Activated naive CD4-positive, alpha-beta T cell treated with anti-CD3 and anti-CD28 coated beads for 36 hours (primary cell): ENCODE measurements around the gene ACSS1. TPM values are rescaled to one million over a fixed set of nuclear protein-coding genes. Genes with fewer than 3 reads are reported as not detected.
A peak's percentile ranks its signal among the peaks of the same experiment; 100 is the strongest.

ENCODE experiments used
- CTCF ChIA-PET: fragments of 350-600 bp; sonication (Branson Sonifier 250); formaldehyde crosslinking; loops from one replicate; lab custom pipeline; 2021; ENCODE audit warnings: antibody characterized with exemption; lab: Charles Lee
- DNase-seq: peaks from one replicate; pipeline ENCODE4 v3.0.0-alpha.2; 2020
- H3K27ac Mint-ChIP-seq: one replicate; pipeline ENCODE4 v1.8.0; 2021; ENCODE audit warnings: mild to moderate bottlenecking, mixed read lengths
- H3K27me3 Mint-ChIP-seq: one replicate; pipeline ENCODE4 v1.8.0; 2021; ENCODE audit warnings: low read depth, mixed read lengths
- H3K36me3 Mint-ChIP-seq: one replicate; pipeline ENCODE4 v1.8.0; 2021; ENCODE audit warnings: low read depth, mixed read lengths
- H3K4me1 Mint-ChIP-seq: one replicate; pipeline ENCODE4 v1.8.0; 2021; ENCODE audit warnings: low read depth, mixed read lengths
- H3K4me3 Mint-ChIP-seq: one replicate; pipeline ENCODE4 v1.8.0; 2021; ENCODE audit warnings: mild to moderate bottlenecking, moderate library complexity, mixed read lengths
- H3K9me3 Mint-ChIP-seq: one replicate; pipeline ENCODE4 v1.8.0; 2021; ENCODE audit warnings: mixed read lengths
- intact Hi-C: fragments of 100-400 bp; cut with micrococcal nuclease; formaldehyde crosslinking; loops from one replicate; pipeline ENCODE4 v1.15.1; 2023
- total RNA-seq, 2 experiments: library from RNA; stranded (reverse); gene quantifications; one replicate each; pipeline ENCODE4 v1.2.3, GENCODE V29; 2021

The ACSS1 gene
- total RNA-seq, 2 experiments from 2014 or later: 9.4 to 10.1 TPM

DNA sequence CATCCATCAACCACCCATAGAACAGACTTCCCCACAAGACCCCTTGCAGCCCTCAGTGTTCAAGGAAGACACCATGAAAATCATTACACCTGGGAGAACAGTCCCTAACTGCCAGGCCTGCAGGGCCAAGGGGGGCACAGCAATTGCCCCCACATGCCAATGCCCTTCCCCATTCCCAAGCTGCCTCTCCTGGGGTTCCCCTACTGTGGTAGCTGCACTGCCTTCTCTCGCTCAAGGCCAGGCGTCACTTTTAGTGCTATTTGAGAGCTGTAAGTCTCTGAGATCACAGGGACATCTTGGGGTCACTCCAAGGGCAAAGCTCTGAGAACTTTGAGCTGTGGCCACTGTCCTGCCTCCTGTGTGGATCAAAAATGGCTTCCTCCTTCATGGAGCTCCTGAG, 6.0 kb upstream of the ACSS1 start:
- no peak overlapping the region for H3K27ac Mint-ChIP-seq
- peaks cover 3% of the 10 kb centered on the region for H3K27me3 Mint-ChIP-seq
- H3K9me3 Mint-ChIP-seq: no peaks in the 10 kb centered on the region
- no peak for DNase-seq
- H3K4me1 Mint-ChIP-seq: peaks cover 1% of the 10 kb centered on the region
- H3K36me3 Mint-ChIP-seq: no peaks in the 10 kb centered on the region
- CTCF ChIA-PET: interaction anchor here (0.6 to 4.9 kb wide), 6 partner anchors 10 to 232 kb away, joined by 3 to 105 read pairs (median 4); no protein-coding TSS in a partner anchor
- intact Hi-C loops: no loop called here
- no peak overlapping the region for H3K4me3 Mint-ChIP-seq

GRCh38 chr20:25063546-25063945, 5.6 kb upstream of the ACSS1 start:
- peaks cover 3% of the 10 kb centered on the region for H3K27me3 Mint-ChIP-seq
- DNase-seq: no peak
- no peaks in the 10 kb centered on the region for H3K36me3 Mint-ChIP-seq
- no peak overlapping the region for H3K27ac Mint-ChIP-seq
- H3K9me3 Mint-ChIP-seq: no peaks in the 10 kb centered on the region
- H3K4me1 Mint-ChIP-seq: peaks cover 5% of the 10 kb centered on the region
- intact Hi-C loops: no loop called here
- CTCF ChIA-PET: interaction anchor here (0.6 to 4.9 kb wide), 7 partner anchors 9 to 183 kb away, joined by 3 to 105 read pairs (median 3); no protein-coding TSS in a partner anchor
- H3K4me3 Mint-ChIP-seq: no peak overlapping the region

DNA sequence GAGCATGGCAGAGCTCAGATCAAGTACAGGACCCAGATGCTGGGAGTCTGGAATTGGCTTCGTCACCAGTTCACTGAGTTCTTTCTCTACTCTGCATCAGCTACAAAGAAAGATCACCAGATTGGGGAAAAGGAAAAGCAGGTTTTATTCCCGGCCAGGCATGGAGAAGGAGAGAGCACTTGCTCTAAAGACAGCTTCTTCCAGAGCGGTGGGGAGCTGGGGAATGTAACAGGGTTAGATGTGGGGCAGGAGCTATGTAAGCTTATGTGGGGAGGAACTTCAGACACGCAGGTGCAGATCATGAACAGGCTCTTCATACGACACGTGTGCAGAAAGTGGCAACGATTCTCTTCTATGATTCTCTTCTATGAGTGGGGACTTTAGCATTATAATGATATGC, 4.9 kb upstream of the ACSS1 start:
- no peaks in the 10 kb centered on the region for H3K36me3 Mint-ChIP-seq
- peaks cover 5% of the 10 kb centered on the region for H3K4me1 Mint-ChIP-seq
- no peaks in the 10 kb centered on the region for H3K9me3 Mint-ChIP-seq
- no peak overlapping the region for H3K4me3 Mint-ChIP-seq
- H3K27me3 Mint-ChIP-seq: peaks cover 3% of the 10 kb centered on the region
- intact Hi-C loops: no loop called here
- no peak overlapping the region for H3K27ac Mint-ChIP-seq
- CTCF ChIA-PET: interaction anchor here (0.9 to 4.9 kb wide), 8 partner anchors 8 to 337 kb away, joined by 3 to 105 read pairs (median 3); no protein-coding TSS in a partner anchor
- no peak for DNase-seq

GRCh38 chr20:25061821-25062530, 4.0 kb upstream of the ACSS1 start:
- intact Hi-C loops: no loop called here
- H3K27me3 Mint-ChIP-seq: peaks cover 3% of the 10 kb centered on the region

DNA sequence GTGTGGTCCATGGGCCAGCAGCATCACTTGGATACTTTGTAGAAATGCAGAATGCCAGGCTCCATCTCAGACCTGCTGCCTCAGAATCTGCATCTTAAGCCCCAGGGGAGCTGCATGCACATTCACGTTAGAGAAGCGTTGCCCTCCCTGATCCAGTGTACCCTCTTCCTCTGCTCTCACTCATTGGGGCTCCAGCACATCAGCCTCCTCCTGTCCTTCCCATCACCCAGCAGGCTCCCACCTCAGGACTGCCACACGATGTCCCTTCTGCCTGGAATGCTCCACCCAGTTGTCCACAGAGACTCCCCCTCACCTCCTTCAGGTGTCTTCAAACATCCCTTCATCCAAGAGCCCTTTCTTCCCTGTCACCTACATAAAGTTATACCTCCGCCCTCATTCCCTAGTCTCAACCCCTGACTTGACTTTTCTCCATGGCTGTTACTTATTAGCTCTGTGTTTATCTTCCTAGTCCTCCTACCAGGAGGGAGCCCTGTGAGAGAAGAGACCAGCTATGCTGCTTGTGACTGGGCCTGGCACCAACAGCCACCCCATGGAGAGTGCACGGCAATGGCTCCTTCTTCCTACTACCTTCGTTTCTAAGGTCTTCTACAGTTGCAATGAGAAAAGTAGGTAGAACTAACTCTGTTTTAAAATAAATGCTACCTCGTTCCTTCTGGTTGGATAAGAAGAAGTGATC, 3.3 kb upstream of the ACSS1 start:
- CTCF ChIA-PET: interaction anchor here (1.6 to 4.9 kb wide), 2 partner anchors 64 to 73 kb away, joined by 3 to 105 read pairs; no protein-coding TSS in a partner anchor
- H3K27me3 Mint-ChIP-seq: peaks cover 3% of the 10 kb centered on the region
- no peak for DNase-seq
- H3K9me3 Mint-ChIP-seq: no peaks in the 10 kb centered on the region
- no peak overlapping the region for H3K4me3 Mint-ChIP-seq
- H3K36me3 Mint-ChIP-seq: no peaks in the 10 kb centered on the region
- intact Hi-C loops: no loop called here
- H3K27ac Mint-ChIP-seq: no peak overlapping the region
- peaks cover 8% of the 10 kb centered on the region for H3K4me1 Mint-ChIP-seq

More at GRCh38 chr20:25061821-25062530, 4.0 kb upstream of the ACSS1 start:
- no peaks in the 10 kb centered on the region for H3K36me3 Mint-ChIP-seq
- H3K9me3 Mint-ChIP-seq: no peaks in the 10 kb centered on the region
- CTCF ChIA-PET: interaction anchor here (0.5 to 4.9 kb wide), 6 partner anchors 40 to 338 kb away, joined by 3 to 105 read pairs (median 3); no protein-coding TSS in a partner anchor
- H3K4me1 Mint-ChIP-seq: peaks cover 5% of the 10 kb centered on the region
- no peak for DNase-seq
- no peak overlapping the region for H3K27ac Mint-ChIP-seq
- H3K4me3 Mint-ChIP-seq: no peak overlapping the region

DNA sequence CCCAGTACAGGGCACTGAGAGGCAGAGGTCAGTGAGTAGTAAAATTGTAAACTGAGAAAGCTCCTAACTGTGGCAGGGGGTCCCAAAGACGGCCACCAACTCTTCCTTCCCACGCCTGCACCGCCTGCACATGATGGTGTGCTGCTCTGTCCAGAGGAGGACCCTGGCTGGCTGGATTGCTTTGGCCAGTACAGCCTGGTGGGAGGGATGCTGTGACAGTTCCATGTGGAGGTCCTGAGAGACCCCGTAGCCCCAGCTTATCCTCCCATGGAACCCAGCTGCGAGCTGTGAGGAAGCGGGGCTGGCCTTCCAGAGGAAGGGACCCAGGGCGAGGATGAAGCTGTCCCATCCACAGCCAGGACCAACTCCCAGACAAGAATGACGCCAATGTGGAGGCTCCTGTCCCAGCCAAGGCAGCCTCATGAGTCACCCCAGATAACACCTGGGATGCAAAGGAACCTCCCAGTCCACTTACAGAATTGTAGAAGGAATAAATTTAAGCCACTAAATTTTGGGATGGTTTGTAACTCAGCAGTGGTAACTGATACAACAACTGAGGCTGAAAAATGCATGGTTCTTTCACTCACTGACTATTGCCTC, 2.0 kb upstream of the ACSS1 start:
- H3K27me3 Mint-ChIP-seq: no peaks in the 10 kb centered on the region
- CTCF ChIA-PET: interaction anchor here (1.4 to 2.8 kb wide), 2 partner anchors 22 to 65 kb away, joined by 3 to 24 read pairs; no protein-coding TSS in a partner anchor
- H3K4me3 Mint-ChIP-seq: no peak overlapping the region
- H3K4me1 Mint-ChIP-seq: peaks cover 19% of the 10 kb centered on the region
- no peaks in the 10 kb centered on the region for H3K36me3 Mint-ChIP-seq
- no peaks in the 10 kb centered on the region for H3K9me3 Mint-ChIP-seq
- H3K27ac Mint-ChIP-seq: no peak overlapping the region
- intact Hi-C loops: loop anchor here (5.0 to 10.0 kb wide), 2 partner anchors 347 to 1695 kb away; partner anchors contain the start of genes GINS1 and GZF1
- DNase-seq: no peak

DNA sequence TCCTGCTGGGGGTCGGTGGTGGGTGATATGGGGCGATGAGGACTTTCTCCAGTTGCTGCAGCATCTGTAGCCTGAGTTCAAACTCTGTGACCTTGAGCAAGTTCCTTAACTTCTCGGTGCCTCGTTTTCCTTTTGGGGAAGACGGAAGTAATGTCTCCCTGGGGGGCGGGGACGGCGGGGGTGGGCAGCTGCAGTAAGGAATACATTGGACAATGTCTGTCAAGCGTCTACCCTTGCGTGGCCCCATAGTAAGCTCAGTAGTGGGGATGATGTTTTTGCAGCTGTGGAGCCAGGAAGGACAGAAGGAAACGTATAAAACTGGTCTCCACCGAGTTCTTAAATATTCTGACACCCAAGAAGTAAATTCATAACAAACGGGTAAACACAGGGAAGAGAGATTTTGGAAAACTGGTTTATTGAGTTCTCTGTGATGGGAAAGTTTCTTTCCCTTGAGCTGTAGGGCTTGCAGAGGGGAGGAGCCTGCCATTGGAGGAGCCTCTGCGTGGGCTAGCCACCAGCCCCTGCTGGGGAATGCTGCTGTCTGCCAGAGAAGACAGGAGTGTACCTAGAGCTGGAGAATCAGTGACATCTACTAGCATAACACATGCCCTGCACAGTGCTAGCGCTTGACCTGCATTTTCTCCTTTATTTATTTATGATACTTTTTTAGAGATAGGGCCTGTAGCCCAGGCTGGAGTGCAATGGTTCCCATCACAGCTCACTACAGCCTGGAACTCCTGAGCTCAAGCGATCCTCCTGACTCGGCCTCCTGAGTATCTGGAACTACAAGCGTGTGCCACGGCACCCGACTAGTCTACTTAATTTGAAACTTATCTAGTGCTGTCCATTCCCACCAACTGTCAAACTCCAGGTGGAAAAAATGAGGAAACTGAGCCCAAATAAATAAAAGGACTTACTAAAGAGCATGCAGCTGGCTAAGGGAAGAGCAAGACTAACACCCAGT, 1.2 kb upstream of the ACSS1 start:
- Mint-ChIP-seq H3K4me3 (peak overlapping the region; percentile 72), H3K4me1 (peaks cover 28% of the 10 kb centered on the region), H3K27ac (no peak overlapping the region), H3K9me3 (no peaks in the 10 kb centered on the region), H3K36me3 (no peaks in the 10 kb centered on the region), H3K27me3 (no peaks in the 10 kb centered on the region)
- intact Hi-C loops: loop anchor here (1.0 to 10.0 kb wide), 4 partner anchors 31 to 1694 kb away; partner anchors contain the start of genes GINS1 and GZF1
- CTCF ChIA-PET: interaction anchor here (0.6 to 2.8 kb wide), 3 partner anchors 21 to 679 kb away, joined by 3 to 24 read pairs (median 3); no protein-coding TSS in a partner anchor
- no peak for DNase-seq

GRCh38 chr20:25057234-25058050, 497 bp downstream of the ACSS1 start:
- intact Hi-C loops: loop anchor here (1.0 to 10.0 kb wide), 9 partner anchors 21 to 1693 kb away; partner anchors contain the start of genes APMAP, CST7, ENTPD6 and GINS1
- peak overlapping the region; percentile 72 for H3K27ac Mint-ChIP-seq
- H3K27me3 Mint-ChIP-seq: no peaks in the 10 kb centered on the region
- no peaks in the 10 kb centered on the region for H3K9me3 Mint-ChIP-seq
- peak; percentile 88 for DNase-seq
- H3K4me3 Mint-ChIP-seq: peak overlapping the region; percentile 71
- CTCF ChIA-PET: interaction anchor here (2.8 kb wide), 1 partner anchor 63 kb away, joined by 24 read pairs; no protein-coding TSS in a partner anchor
- no peaks in the 10 kb centered on the region for H3K36me3 Mint-ChIP-seq
- H3K4me1 Mint-ChIP-seq: peaks cover 45% of the 10 kb centered on the region

- no peak for DNase-seq
- Mint-ChIP-seq H3K36me3 (no peaks in the 10 kb centered on the region), H3K27ac (peak overlapping the region; percentile 72), H3K9me3 (no peaks in the 10 kb centered on the region), H3K27me3 (no peaks in the 10 kb centered on the region), H3K4me1 (peaks cover 51% of the 10 kb centered on the region), H3K4me3 (peak overlapping the region; percentile 71)
- intact Hi-C loops: loop anchor here (1.0 to 10.0 kb wide), 7 partner anchors 20 to 1692 kb away; partner anchors contain the start of genes APMAP, CST7, ENTPD6 and GINS1
- CTCF ChIA-PET: no interaction called here
These were observed 1.2 kb downstream of the ACSS1 start for GRCh38 chr20:25056690-25057233.
